Left renal cortex interstitium (tissue), 4 donors: ENCODE results near the gene FCRL6. TPM values are rescaled to one million over a fixed set of nuclear protein-coding genes. Genes with fewer than 3 reads are reported as not detected.

Experiments used
- DNase-seq, 4 donors: peaks; one replicate each; pipeline ENCODE4 v3.0.0-alpha.2; 2013; ENCODE audit warnings: low read depth in 4 of 4, low spot score in 2 of 4, missing footprints in 1 of 4
- polyA plus RNA-seq, 4 donors: library from polyadenylated mRNA; unstranded; fragments of 120-200 nt; gene quantifications; one replicate each; pipeline ENCODE4 v1.2.1, GENCODE V29; 2013; ENCODE audit not compliant: insufficient read length in 4 of 4

The FCRL6 gene
- polyA plus RNA-seq, 4 donors: 0.13 to 0.49 (median 0.38) TPM

DNA sequence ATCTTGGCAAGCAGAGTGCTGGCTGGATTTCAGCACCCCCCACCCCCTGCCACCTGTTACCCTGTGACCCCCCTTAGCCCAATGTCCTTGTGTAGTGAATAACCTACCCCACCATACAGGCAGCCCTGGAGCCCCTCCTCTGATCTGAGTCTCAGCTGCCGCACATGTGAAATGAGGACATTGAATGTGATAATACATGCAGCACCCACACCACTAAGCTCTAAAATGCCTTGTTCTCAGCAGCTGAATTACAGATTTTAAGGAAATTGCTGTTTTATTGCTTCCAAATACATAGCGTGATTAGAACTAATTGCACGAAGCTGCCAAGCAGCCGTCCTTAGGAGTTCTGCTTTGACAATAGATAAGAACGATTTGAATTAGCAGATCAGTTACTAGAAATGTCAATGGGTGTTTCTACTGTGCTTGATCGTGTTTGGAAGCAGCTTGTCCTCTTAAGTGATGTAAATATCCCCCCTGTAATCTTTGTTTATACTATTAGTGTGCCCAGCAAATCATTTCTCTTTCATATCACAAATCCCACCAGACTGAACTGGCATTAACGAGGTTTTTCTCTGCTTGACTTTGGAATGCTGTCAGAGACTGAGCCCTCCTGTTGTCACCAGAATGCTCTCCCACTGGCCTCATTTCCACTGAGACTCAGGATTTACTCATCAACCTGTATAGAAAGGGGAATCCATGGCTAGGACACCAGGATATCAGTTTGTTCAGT, 29.4 kb downstream of the FCRL6 start:
- DNase-seq: no peak

DNA sequence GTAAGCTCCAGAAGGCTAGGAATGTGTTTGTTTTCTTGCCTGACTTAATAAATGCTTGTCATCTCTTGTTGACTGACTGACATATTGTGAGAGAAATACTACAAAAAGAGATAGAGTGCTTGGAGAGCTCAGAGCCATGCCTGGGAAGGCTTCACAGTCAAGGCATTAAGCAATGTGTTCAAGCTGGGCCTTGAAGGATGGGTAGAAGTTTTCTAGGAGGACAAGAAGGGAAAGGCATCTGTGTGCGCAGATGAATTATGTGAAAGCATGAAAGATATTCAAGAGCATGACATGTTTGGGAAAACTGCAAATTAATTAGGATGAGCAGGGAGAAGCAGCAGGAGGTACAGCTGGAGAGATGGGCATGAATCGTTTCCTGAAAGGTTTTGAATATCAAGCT, 30.1 kb downstream of the FCRL6 start:
- DNase-seq: no peak

DNA sequence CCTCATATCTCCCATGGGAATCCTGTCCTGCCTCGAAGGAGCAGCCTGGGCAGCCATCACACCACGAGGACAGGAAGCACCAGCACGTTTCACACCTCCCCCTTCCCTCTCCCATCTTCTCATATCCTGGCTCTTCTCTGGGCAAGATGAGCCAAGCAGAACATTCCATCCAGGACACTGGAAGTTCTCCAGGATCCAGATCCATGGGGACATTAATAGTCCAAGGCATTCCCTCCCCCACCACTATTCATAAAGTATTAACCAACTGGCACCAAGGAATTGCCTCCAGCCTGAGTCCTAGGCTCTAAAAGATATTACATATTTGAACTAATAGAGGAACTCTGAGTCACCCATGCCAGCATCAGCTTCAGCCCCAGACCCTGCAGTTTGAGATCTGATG, 33.2 kb downstream of the FCRL6 start:
- DNase-seq: no peak

DNA sequence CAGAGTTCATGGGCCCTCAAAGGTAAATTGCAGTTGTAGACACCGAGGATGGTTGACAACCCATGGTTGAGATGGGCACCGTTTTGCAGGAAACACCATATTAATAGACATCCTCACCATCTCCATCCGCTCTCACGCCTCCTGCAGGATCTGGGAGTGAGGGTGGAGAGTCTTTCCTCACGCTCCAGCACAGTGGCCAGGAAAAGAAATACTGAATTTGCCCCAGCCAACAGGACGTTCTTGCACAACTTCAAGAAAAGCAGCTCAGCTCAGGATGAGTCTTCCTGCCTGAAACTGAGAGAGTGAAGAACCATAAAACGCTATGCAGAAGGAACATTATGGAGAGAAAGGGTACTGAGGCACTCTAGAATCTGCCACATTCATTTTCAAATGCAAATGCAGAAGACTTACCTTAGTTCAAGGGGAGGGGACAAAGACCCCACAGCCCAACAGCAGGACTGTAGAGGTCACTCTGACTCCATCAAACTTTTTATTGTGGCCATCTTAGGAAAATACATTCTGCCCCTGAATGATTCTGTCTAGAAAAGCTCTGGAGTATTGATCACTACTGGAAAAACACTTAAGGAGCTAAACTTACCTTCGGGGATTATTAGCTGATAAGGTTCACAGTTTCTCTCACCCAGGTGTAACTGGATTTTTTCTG, 33.8 kb downstream of the FCRL6 start:
- DNase-seq: no peak

DNA sequence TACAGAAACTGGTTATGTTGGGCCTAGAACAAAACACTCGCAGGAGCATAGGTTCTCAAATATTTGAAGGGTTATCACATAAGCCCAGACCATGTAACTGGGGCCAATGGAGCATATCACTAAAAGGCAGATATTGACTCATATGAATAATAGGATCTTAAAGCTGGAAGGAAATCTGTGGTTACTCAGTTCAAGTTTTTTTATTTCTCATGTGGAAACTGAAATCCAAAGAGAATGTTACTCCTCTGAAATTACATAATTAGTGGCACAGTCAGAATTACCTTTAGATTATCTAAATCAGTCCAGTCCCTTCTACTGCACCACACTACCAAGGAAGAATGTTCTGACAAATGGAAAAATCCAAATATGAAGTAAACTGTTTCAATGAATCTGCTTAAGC, 36.6 kb downstream of the FCRL6 start:
- DNase-seq: no peak

DNA sequence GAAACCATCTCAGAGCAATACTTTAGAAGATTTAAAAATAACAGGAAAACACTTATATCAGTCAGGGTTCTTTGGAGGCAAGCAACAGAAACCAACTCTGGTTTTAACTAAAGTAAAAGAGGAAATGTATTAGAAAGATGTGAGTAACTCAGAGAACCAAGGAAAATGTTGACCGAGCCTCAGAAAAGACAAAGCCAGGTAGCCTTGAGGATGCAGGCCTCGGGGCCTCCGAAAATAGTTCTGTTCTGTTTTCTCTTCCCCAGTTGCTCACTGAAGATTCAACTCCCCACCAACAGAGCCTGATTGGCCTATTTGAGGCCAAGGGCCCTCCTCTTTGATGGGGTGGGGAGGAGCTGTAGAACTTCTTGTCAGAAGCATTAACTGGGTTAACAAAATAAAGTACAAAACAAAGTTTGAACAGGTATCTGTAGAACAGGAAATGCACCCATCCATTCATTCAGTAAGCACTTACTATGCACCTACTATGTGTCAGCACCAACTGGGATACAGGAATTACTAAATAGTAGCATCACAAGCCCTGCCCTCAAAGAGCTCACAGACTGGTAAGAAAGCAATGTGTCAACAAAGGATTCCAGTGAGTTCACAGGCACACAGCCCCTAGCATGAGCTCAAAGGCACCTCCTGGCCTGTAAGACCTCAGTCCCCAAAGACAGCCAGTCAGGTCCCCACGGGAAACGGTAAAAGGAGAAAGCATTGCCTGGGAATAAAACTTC, 37.1 kb downstream of the FCRL6 start:
- DNase-seq: no peak

DNA sequence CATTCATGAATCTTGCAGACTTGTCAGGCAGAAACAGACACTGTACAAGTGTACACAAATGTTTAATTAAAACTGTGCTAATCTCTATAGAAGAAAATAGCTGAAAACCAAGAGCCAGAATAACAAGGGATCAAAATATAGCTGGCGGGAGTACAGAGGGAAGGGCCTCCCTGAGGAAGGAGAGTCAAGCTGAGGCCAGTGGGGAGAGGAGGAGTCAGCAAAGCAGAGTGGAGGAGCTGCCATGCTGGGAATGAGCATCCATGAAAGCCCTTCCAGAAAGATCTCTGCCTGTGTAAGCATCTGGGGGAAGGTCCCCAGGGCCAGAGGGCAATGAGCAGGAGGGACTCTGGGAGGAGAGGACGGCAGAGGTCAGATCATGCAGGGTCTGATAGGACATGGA, 39.6 kb downstream of the FCRL6 start:
- DNase-seq: no peak

DNA sequence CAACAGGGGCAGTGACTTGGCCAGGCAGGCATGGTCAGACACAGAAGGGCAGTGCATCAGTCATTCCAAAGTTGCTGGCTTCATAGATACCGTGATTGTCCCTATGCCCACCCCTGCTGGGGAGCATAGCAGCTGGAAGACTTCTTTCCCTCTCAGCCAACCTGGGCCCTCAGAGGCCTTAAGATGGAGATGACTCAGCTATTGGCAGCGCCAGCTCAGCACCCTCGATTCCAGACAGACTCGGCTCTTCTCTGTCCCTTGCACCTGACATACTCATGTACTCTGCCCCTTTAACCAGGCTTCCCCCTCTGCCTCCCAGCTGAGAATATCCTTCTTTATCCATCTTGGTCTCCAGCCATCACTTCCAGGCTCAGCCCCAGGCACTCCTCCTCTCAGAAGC, 41.3 kb downstream of the FCRL6 start:
- no peak for DNase-seq

DNA sequence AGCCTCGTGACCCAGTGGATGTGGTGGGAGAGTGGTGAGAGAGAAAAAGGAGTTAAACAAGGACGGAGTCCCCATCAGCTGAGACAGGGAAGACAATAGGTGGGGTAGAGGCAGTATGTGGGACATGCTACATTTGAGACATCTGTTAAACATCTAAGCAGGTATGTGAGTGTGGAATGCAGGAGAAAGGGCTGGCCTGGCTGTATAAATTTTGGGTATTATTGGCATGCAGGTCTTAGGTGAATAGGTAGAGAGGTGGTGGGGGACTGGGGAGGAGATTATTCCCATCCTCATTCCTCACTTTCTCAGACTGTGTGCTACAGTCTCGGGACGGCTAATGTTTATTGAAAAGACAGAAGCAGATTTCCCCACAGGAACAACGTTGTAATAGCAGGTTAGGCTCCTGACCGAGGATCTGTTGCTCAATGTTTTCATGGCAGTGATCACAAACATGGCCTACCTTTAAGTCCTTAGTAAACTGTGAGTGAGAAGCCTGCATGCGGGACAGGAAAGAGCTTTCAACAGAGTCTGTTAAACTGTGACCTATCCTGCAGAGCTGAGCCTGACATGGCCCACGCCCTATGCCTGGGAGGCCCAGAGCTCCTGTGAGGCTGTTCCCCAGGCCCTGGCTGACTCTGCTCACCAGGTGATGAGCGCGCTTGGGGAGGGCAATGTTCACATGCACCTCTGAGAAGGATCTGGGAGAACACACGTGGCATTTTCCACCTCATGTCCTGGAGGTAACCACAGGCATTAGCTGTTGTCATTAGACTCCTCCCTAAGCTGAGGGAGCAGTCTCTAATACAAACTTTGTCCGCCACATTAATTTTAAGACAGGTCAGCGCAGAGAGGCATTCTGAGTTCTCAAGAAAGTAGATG, 43.8 kb downstream of the FCRL6 start:
- peak in 1 of 4 donors; percentile 27 for DNase-seq

DNA sequence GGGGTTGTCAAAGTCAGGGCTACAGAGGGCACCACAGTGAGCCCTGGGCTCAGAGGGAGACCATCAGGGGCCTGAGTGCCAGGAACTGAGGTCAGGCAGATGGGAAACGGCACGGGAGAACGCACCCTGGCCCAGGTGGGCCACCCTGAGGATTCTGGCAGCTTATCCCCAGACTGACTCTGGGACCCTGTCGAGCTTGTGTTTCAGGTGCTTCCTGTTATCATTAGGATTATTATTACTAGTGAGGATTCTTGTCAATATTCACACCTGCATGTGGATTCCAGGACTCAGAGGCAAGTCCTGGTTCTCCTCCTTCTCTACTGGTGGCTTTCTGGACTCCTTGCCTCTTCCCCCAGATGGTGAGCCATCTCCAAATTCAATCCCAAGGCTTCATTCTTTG, 45.1 kb downstream of the FCRL6 start:
- no peak for DNase-seq

DNA sequence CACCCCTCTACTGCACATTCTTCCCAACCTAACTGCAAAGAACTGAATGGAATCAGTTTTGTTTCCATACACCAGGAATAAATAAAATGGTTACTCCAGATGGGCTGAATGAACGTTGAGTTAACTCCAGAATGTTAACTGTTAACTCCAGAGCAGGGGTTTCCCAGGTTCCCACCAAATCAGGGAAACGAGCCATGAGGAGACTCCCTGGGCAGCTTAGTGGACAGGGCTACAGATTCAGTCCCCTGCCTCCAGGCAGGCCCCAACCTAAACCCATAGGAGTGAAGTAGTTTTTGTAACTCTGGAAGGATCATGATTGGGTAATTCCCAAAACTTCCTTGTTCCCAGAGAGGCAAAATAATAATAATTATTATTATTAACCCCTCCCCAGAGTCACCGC, 46.2 kb downstream of the FCRL6 start:
- DNase-seq: no peak

DNA sequence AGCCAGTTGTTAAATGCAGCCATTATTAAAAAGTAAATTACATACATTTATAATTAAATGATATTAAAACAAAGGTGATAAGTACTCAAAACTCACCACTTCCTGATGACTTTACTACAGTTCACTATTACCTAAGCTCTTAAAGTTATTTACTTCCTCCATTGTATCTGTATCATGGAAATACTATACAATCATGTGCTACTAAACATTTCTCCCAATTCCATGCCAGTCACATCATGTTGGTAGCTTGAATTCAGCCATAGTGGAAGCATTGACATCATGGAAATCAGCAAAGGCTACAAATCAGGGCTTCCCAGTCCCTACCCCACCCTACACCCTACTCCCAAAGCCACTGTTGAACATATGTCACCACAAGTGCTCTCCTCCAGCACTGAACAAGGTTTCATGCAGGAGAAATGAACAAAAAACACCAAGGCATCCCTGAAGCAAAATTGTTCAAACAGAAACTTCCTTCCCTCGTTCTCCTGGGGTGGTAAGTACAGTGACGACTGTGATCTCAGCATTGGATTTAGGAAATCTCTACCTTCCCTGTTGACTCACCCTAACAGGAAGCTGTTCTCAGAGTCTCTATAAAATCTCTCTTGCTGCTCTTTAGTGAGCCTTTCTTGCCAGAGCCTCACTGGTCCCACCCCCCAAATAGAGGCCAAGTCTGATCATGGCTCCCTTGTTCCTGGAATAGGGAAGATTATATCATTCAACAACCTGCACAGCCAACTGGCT, 47.6 kb downstream of the FCRL6 start:
- no peak for DNase-seq

DNA sequence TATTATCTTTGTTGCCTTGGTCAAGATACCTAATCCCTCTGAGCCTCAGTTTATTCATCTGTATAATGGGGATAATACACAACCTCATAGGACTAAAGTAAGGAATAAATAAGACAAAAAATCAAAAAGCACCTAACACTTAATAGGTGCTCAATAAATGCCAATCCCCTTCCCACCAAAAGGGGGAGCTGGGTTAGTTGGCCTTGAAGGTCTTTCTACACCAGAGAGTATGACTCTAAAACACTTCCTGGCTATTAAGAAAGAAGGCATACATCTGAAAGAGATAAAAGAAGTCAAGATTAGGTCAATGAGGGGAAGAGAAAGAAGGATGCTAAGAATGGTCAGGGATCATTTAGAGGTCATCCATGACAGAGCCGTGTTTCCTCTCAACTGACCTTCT, 49.2 kb downstream of the FCRL6 start:
- no peak for DNase-seq

DNA sequence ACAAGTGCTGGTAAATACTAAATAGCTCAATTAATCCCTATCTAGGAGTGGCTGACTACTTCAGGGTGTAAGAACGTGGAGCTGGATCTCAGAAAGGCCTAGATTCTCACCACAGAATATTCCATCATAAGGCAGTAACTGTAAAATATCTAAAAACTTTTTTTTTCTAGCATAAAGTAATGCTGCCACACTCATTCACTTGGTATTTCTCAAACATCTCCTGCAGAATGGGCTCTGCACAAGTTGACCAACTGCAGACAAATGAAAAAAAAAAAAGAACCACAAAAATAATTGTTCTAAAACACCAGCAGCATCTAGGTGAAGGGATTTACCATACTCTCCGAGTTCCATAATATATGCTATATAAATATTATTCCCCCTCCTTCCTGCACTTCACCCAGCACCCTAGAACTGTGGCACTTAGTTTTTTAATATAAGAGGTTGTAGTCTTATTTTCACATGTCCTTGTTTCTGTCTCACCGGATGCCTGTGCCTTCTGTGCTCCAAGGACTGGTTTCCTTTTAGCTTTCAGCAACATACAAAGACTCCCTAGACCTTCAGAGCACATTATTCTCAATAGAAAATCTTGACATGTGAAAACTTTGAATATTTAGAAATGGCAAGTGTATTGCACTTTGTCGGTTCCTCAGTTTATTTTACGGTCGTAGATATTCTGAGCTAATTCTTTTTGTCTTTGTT, 51.4 kb downstream of the FCRL6 start:
- no peak for DNase-seq

DNA sequence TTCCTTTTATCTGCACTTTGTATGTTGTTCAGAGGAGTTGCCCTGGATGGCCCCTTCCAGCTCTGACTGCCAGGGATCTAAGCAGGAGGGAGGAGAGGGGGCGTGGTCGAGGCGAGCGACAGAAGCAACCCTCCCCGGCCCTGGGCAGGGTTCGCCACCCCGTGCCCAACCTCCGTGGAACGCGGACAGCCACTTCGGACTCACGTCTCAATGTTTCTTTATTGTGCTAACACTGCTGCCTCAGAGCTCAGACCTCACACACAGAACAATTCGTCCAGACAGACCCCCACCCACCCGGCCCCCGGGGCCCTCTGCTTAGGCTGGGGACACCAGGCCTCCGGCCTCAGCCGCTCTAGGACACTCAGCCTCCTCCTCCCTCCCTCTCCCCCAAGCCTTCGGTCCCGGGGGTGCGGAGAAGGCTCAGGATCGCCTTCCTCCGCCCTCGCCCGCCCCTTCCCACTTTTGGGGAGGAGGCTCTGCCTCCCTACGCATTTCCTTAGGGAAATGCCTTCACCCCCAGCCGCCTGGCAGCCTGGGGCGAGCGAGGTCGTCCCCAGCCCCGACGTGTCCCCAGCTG, 52.0 kb downstream of the FCRL6 start:
- DNase-seq: peak in 2 of 4 donors; percentile 50 to 57

DNA sequence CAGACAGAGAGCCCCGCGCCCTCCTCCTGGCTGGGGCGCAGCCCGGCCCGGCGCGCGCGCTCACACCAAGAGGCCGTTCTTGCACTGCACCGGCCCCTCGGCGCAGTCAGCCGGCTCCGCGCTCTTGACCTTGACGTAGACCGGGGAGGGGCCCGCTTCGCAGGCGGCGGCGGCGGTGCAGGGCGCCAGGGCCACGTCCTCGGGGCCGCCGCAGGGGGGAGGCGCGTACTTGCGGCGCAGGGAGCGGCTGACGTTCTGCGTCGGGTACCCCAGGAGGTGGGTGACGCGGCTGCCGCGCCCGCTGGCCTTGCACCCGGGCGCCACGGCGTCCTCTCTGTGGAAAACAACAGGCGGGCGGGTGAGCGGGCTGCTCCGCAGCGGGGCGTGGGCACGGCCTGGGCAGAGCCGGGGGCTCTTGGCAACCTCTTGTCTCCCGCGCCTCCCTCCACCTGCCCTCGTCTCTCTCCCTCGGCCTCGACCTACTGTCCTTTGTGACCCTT, 52.6 kb downstream of the FCRL6 start:
- DNase-seq: peak in 3 of 4 donors; percentile 52 to 61 (median 56)

DNA sequence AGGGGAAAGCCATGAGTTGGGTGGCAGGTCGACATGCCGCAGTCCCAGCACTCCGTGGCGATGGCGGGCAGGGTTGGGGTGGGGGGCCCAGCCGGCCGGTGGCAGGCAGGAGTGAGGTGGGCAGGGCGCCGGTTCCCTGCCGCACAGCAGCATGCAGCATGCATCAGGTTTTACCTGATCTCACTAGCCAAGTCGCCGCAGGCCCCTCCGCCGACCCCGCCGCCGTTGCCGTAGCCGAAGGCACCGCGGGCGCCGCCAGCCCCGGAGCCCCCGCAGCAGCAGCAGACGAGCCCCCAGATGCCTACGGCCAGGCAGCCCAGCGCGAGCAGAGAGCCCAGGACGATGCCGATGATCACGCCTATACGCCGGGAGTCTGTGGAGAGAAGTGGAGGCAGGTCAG, 53.5 kb downstream of the FCRL6 start:
- DNase-seq: no peak

DNA sequence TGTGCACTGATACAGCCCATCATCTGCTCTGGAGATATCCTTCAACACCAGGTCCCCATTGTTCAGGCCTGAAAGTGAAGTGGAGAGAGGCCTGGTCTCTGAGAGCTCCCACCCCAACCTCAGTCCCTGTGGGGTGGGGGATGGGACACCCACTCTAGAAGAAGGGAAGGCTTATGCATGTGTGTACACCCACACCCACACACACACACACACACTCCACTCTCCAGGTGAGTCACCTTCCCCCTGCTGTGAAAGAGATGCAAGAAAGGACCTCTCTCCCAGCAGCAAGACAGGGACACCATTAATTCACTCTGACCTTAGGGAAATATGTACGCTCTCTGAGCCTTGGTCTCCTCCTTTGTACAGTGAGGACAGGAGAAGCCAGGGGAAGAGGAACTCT, 54.4 kb downstream of the FCRL6 start:
- DNase-seq: no peak

DNA sequence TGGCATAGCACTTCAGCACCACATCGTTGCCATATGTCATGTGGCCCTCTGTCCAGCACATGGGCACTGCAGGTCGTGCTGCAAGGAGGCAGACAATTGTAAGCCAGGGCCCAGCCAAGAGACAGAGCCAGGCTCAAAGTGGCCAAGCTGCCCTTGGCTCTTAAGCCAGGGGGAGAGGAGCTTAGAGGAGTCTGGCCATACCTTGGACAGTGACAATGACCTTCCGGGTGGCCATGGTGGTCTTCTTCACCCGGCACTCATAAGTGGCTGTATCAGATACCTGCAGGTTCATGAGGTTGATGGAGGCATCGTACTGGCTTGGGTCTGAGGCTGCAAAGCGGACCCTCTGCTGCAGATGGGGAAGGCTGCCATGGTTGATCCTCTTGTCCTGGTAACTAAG, 55.7 kb downstream of the FCRL6 start:
- DNase-seq: no peak
